HL-60 (cell line): ENCODE measurements around the gene RXFP3.

Experiments
- DNase-seq, 2 experiments: peaks; one replicate each; pipeline ENCODE4 v3.0.0-alpha.2; 2010 to 2020; ENCODE audit warnings: low read depth in 1 of 2, low spot score in 1 of 2
- H3K27ac ChIP-seq: fragments of 250-450 bp; sonication (Bioruptor Pico); replicated peaks from 2 replicates; pipeline ENCODE4 v1.5.1; 2020; ENCODE audit warnings: mild to moderate bottlenecking, moderate library complexity
- H3K27me3 ChIP-seq: fragments of 250-450 bp; sonication (Bioruptor Pico); 2 replicates; pipeline ENCODE4 v1.5.1; 2021; ENCODE audit warnings: mild to moderate bottlenecking, moderate library complexity; ENCODE audit not compliant: insufficient read depth, poor library complexity, severe bottlenecking
- H3K4me3 ChIP-seq: replicated peaks from 2 replicates; pipeline ENCODE4 v1.5.1; 2011; ENCODE audit warnings: mild to moderate bottlenecking, control low read depth, low read length; ENCODE audit not compliant: insufficient read depth
- CTCF ChIP-seq: IDR thresholded peaks from one replicate; pipeline ENCODE4 v1.5.1; 2011; ENCODE audit warnings: low read length, control low read depth, inconsistent platforms; ENCODE audit not compliant: insufficient read depth
- GABPA ChIP-seq: IDR thresholded peaks from 2 replicates; pipeline ENCODE4 v1.6.1; 2012; ENCODE audit warnings: low read depth
- POLR2AphosphoS5 ChIP-seq: IDR thresholded peaks from 2 replicates; pipeline ENCODE4 v1.6.1; 2012; ENCODE audit warnings: low read depth
- REST ChIP-seq: IDR thresholded peaks from 2 replicates; pipeline ENCODE4 v1.6.1; 2012; ENCODE audit warnings: low read depth; ENCODE audit not compliant: insufficient replicate concordance
- SPI1 ChIP-seq: IDR thresholded peaks from 2 replicates; pipeline ENCODE4 v1.6.1; 2012; ENCODE audit warnings: low read depth, mild to moderate bottlenecking, borderline replicate concordance

RXFP3 gene

GRCh38 chr5:33892620-33893137 lies 43.5 kb upstream of the RXFP3 start:
- DNase-seq: no peak
- H3K27me3 ChIP-seq: peaks cover 35% of the 10 kb centered on the region
- no peak for TF ChIP-seq GABPA
- TF ChIP-seq SPI1: no peak
- TF ChIP-seq CTCF: no peak
- no peak for TF ChIP-seq POLR2AphosphoS5
- no peak for TF ChIP-seq REST
- no peak overlapping the region for H3K4me3 ChIP-seq
- H3K27ac ChIP-seq: no peak overlapping the region

- no peak overlapping the region for H3K4me3 ChIP-seq
These were observed 41.6 kb upstream of the RXFP3 start for GRCh38 chr5:33894566-33894965.

More at GRCh38 chr5:33894566-33894965, 41.6 kb upstream of the RXFP3 start:
- Histone ChIP-seq H3K27ac (no peak overlapping the region), H3K27me3 (peaks cover 29% of the 10 kb centered on the region)
- no peak for DNase-seq
- TF ChIP-seq CTCF (no peak), POLR2AphosphoS5 (no peak), GABPA (no peak), REST (no peak), SPI1 (no peak)
